GM21737 (cell line): Measurements from ENCODE around the gene C1orf52.

Source experiments
- ATAC-seq: cut with Tn5 transposase; IDR thresholded peaks from one replicate; pipeline ENCODE4 v1.9.1; 2021; ENCODE audit warnings: mild to moderate bottlenecking, moderate library complexity; ENCODE audit not compliant: unreplicated experiment

Gene C1orf52

GRCh38 chr1:85237613-85238012 lies 21.8 kb downstream of the C1orf52 start:
- no peak for ATAC-seq

DNA sequence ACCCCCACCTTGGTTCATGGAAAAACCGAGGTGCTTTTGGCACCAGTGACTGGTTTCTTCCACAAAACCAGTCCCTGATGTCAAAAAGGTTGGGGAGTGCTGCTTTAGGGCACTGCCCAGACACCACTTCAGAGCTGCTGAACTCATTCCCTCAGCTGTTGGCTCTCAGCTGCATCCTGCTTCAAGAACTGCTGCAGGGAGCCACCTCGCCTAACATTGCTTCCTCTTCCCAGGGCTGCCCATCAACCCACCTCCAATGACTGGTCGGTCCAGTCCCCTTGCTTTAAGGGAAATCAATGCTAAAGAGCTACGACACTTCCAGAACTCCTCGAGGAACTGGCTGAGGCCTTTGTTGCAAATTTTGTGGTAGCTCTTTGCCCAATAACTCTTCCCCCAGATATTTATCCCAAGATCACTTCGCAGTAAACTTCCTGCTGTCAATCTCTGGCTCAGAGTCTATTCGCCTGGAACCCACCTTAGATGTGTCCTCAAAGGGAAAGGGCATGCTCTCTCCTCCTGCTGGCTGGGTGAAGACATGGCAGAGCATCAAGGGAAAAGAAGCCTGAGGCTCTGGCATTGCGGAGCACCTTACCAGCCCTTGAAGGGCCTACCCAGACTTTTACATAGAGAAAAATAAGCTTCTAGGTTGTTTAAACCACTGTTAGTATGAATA lies 29.0 kb downstream of the C1orf52 start:
- no peak for ATAC-seq

- no peak for ATAC-seq
Measured at GRCh38 chr1:85229574-85230097, 29.8 kb downstream of the C1orf52 start.

DNA sequence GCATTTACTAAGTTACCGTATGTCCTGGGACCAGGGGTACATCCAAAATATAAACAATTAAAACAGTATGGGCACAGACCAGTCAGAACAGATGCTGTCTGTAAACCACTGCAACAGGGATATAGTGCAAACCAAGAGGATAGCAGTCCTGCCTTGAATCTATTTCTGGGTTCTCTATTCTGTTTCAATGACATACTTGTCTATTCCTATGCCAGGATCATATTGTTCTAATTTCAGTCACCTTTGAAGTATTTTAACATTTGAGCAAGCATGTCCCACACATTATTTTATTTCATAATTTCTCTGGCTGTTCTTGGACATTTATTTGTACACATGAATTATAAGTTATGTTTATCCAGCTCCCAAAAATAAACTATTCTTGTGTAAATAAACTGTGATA lies 30.5 kb downstream of the C1orf52 start:
- no peak for ATAC-seq

GRCh38 chr1:85225624-85226380 lies 33.7 kb downstream of the C1orf52 start:
- ATAC-seq, result no peak

GRCh38 chr1:85224734-85225623 lies 34.5 kb downstream of the C1orf52 start:
- no peak for ATAC-seq

- no peak for ATAC-seq
Measured at GRCh38 chr1:85224295-85224694, 35.2 kb downstream of the C1orf52 start.

- no peak for ATAC-seq
Measured at GRCh38 chr1:85223334-85223733, 36.1 kb downstream of the C1orf52 start.

- no peak for ATAC-seq
Measured at GRCh38 chr1:85220756-85221201, 38.7 kb downstream of the C1orf52 start.

DNA sequence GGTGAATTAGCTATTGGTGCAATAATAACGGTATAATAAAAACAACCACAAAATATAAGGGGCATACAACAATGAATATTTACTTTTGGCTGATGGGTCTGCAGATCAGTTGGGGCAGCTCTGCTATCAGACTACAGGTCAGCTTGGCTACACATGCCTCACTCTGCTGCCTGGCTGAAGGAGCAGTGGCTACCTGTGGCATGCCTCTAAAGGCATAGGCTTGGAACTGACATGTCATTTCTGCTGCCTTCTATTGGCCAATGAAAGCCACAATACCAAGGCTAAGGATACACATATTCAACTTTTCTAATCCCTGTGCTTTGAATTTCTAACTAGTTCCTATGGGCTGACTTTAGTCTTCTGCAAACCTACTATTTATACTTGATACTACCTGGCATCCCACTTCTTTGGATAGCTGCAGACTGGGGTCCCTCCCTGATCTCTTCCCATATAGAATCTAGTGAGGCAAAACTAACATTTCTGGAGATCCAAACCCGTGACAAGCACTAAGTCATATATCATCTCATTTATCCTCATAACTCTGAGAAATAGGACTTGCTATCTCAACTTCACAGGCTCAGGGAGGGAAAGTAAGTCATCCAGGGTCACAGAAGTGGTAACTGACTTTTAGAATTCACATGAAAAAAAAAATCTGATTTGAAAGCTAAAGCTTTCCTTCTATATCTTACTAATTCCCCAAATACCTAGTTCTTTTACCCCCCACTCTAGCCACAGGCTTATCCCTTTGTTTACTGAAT lies 39.4 kb downstream of the C1orf52 start:
- ATAC-seq, result no peak

GRCh38 chr1:85216697-85217096 lies 42.8 kb downstream of the C1orf52 start:
- no peak for ATAC-seq

- no peak for ATAC-seq
Measured at GRCh38 chr1:85214654-85215053, 44.8 kb downstream of the C1orf52 start.

GRCh38 chr1:85208488-85208887 lies 51.0 kb downstream of the C1orf52 start:
- no peak for ATAC-seq

DNA sequence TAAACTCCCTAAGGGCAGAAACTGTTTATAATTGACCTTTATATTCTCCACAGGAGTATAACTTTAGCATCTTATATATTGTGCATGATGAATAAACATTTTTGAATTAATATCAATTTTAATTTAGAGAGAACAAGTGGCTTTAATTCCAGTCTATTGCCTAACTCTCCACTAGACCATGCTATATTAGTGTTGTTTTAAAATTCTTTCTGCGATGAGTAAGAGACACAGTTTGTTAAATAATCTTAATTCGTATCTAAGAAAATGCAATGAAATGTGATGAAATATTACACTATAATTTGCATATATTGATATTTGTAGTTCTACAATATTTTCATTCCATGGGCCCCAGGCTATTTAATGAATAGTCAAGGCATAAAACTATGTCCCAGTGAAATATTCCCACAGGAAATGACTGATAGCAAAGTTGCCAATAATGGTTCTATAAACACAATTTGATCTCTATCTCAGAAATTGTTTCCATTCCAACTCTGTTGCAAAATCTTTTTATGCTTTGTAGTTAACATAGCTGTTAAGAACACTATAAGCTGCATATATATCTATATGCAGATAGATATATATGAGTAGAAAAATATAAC lies 55.8 kb downstream of the C1orf52 start:
- ATAC-seq, result no peak

DNA sequence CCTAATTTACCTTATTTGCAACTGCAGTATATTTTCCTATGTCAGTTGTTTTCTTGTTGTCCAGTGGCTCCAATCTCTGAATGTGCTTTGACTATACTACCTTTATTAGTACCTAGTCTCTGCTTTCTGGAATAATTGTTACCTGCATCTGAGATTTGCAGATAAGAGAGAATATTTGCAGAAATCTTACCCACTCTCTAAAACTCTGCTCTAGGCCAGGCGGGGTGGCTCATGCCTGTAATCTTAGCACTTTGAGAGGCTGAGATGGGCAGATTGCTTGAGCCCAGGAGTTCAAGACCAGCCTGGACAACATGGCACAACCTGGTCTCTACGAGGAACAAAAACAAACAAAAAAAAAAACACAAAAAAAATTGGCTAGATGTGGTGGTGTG lies 56.6 kb downstream of the C1orf52 start:
- ATAC-seq, result no peak

GRCh38 chr1:85202092-85202863 lies 57.2 kb downstream of the C1orf52 start:
- ATAC-seq, result peak; percentile 18

DNA sequence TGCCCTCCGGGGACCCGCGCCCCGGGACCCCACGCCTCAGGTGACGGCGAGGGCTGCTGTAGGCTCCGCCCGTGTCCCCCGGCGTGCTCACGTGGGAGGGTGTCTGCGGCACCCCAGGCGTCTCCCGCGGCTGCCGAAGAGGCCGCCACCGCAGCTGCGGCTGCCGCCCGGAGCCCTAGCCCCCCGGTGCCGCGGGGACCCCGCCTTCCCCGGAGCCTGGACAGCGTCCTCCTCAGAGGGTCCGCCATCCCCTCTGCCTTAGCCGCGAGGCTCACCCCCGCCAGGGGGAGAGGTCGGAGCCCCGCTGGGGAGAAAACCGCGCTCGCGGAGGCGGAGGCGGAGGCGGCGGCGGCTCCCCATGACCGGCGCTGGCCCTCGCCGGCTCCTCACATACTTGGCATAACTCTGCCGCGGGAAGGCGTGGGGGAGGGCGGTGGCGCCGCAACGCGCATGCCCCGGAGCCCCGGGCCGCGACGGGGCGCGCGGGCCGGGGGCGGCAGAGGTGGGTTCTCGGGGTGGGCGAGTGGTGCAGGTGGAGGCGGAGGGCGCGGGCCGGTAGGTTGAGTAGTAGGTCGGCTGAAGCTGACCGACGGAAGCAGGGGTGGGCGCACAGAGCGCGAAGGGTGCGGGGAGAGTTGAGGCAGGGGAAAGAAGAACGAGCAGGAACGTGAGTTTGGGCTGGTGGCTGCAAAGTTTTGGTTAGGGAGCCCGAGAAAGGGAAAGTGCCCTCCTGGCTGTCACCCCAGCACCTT lies 57.9 kb downstream of the C1orf52 start:
- ATAC-seq, result peak; percentile 49

DNA sequence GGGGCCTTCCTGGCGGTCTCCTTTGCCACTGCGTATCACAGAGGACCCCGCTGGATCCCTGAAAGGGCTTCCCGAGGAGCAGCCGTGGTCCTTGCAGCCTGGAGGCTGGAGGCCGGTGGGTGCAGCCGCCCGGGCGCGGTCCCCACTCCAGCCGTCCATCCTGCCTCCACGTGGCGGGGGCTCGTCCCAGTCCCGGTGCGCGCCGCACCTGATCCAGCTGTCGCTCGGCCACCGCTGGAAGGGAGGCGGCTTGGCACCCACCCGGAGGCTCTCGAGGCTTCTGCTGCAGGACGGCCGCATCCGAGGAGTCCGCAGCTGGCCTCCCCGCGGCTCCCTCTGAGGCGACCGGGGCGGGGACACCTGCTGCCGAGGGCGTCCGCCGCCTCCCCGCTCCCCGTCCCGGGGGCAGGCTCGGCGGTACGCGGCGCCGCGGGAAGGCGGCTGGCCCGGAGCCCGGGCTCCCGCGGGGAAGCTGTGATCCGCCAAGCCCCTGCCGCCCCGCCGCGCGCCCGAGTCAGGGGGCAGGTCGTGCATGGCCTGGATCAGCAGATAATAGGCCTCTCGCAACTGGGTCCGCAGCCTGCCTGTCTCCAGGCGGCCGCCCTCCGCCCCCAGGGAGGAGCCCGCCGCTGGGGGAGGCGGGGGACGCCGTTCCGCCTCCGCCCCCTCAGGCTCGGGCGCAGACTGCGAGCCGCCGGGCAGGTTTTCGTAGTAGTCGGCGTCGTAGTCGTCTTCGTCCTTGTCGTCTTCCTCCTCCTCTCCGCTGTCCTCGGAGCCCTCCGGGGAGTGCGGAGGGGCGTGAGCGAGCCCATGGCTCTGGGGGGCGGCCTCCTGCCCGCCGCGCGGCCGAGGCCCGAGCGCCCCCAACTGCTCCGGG lies 58.8 kb downstream of the C1orf52 start, which contains the start of gene SYDE2:
Gene SYDE2 (minus strand): TSS at position 554 of the 877 bp plus-strand sequence. CDS start 20 bp downstream, at position 534.
- peak; percentile 65 for ATAC-seq
